Measurements from ENCODE around the gene RGS7.

Gene RGS7

GRCh38 chr1:241356519-241357365, at the start of gene RGS7:
RGS7 (minus strand) TSS chr1:241357205.
- no peak for DNase-seq (ENCODE audit: low read depth in 1 of 2, low spot score in 1 of 2)

GRCh38 chr1:241406421-241406820, 49.4 kb upstream of the RGS7 start:
- DNase-seq (ENCODE audit: low read depth in 1 of 2, low spot score in 1 of 2) = no peak

GRCh38 chr1:241401156-241401555, 44.2 kb upstream of the RGS7 start:
- no peak for DNase-seq (ENCODE audit: low read depth in 1 of 2, low spot score in 1 of 2)

GRCh38 chr1:241396747-241397681, 40.0 kb upstream of the RGS7 start:
- no peak for DNase-seq (ENCODE audit: low read depth in 1 of 2, low spot score in 1 of 2)

GRCh38 chr1:241391926-241392710, 35.1 kb upstream of the RGS7 start:
- DNase-seq (ENCODE audit: low read depth in 1 of 2, low spot score in 1 of 2) = no peak

GRCh38 chr1:241390526-241390925, 33.5 kb upstream of the RGS7 start:
- no peak for DNase-seq (ENCODE audit: low read depth in 1 of 2, low spot score in 1 of 2)

- DNase-seq (ENCODE audit: low read depth in 1 of 2, low spot score in 1 of 2) = no peak
These were observed 32.4 kb upstream of the RGS7 start for GRCh38 chr1:241389400-241389799.

- no peak for DNase-seq (ENCODE audit: low read depth in 1 of 2, low spot score in 1 of 2)
These were observed 30.2 kb upstream of the RGS7 start for GRCh38 chr1:241387216-241387615.

GRCh38 chr1:241376701-241377100, 19.7 kb upstream of the RGS7 start:
- no peak for DNase-seq (ENCODE audit: low read depth in 1 of 2, low spot score in 1 of 2)

- DNase-seq (ENCODE audit: low read depth in 1 of 2, low spot score in 1 of 2) = no peak
These were observed 18.9 kb upstream of the RGS7 start for GRCh38 chr1:241375886-241376285.

- DNase-seq (ENCODE audit: low read depth in 1 of 2, low spot score in 1 of 2) = no peak
These were observed 9.2 kb upstream of the RGS7 start for GRCh38 chr1:241366196-241366595.

- no peak for DNase-seq (ENCODE audit: low read depth in 1 of 2, low spot score in 1 of 2)
These were observed 5.3 kb upstream of the RGS7 start for GRCh38 chr1:241362350-241362749.

- DNase-seq (ENCODE audit: low read depth in 1 of 2, low spot score in 1 of 2) = no peak
These were observed 648 bp upstream of the RGS7 start for GRCh38 chr1:241357366-241358340.

GRCh38 chr1:241356187-241356518, 852 bp downstream of the RGS7 start:
- DNase-seq (ENCODE audit: low read depth in 1 of 2, low spot score in 1 of 2) = no peak

GRCh38 chr1:241355311-241356010, 1.5 kb downstream of the RGS7 start:
- DNase-seq (ENCODE audit: low read depth in 1 of 2, low spot score in 1 of 2) = no peak

- no peak for DNase-seq (ENCODE audit: low read depth in 1 of 2, low spot score in 1 of 2)
These were observed 4.6 kb downstream of the RGS7 start for GRCh38 chr1:241352401-241352800.

- no peak for DNase-seq (ENCODE audit: low read depth in 1 of 2, low spot score in 1 of 2)
These were observed 5.2 kb downstream of the RGS7 start for GRCh38 chr1:241351841-241352240.

GRCh38 chr1:241343956-241344355, 13.0 kb downstream of the RGS7 start:
- no peak for DNase-seq (ENCODE audit: low read depth in 1 of 2, low spot score in 1 of 2)

- no peak for DNase-seq (ENCODE audit: low read depth in 1 of 2, low spot score in 1 of 2)
These were observed 20.7 kb downstream of the RGS7 start for GRCh38 chr1:241336335-241336734.

- no peak for DNase-seq (ENCODE audit: low read depth in 1 of 2, low spot score in 1 of 2)
These were observed 24.0 kb downstream of the RGS7 start for GRCh38 chr1:241332987-241333386.
